Activated CD4-positive, alpha-beta T cell treated with anti-CD3 and anti-CD28 coated beads for 48 hours (primary cell): ENCODE measurements around the gene NPHS1.
"Not testable (repeated sequence)": the region's sequence is repeated elsewhere in the genome, so short reads cannot be mapped to it uniquely, and the experiment has no call there.

ENCODE experiments used
- DNase-seq: peaks from one replicate; pipeline ENCODE4 v3.0.0-alpha.2; 2020

Gene NPHS1

GRCh38 chr19:35848486-35848885 lies 3.8 kb downstream of the NPHS1 start:
- no peak for DNase-seq

GRCh38 chr19:35847911-35848310 lies 4.4 kb downstream of the NPHS1 start:
- no peak for DNase-seq

DNA sequence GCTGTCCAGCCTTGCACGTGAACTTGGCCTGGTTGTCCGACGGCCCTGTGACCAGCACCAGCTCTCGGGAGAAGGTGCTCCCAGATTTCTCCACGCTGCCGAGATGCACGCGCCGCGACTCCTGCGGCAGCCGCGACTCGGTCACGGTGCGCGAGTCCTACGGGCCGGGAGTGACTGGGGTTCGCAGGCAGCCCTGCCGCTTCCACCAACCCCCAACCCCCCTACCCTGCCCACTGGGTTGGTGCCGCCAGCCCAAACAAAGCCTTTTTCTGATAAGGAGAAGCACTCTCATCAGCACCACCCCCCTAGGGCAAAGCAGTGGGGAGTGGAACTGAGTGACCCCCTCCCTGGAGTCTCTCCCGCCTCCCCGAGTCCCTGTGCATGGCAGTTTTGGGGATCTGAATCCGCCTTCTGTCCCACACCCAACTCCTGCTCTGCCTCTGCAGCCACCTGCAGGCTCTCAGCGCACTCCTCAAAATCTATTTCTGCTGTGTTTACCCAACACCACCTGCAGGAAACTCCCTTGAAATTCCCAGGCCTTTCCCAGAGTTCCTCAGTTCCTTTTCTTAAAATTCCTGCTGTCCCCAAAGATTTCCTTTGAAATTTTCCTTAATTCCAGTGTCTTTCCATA lies 6.2 kb downstream of the NPHS1 start:
- peak; percentile 20 for DNase-seq

DNA sequence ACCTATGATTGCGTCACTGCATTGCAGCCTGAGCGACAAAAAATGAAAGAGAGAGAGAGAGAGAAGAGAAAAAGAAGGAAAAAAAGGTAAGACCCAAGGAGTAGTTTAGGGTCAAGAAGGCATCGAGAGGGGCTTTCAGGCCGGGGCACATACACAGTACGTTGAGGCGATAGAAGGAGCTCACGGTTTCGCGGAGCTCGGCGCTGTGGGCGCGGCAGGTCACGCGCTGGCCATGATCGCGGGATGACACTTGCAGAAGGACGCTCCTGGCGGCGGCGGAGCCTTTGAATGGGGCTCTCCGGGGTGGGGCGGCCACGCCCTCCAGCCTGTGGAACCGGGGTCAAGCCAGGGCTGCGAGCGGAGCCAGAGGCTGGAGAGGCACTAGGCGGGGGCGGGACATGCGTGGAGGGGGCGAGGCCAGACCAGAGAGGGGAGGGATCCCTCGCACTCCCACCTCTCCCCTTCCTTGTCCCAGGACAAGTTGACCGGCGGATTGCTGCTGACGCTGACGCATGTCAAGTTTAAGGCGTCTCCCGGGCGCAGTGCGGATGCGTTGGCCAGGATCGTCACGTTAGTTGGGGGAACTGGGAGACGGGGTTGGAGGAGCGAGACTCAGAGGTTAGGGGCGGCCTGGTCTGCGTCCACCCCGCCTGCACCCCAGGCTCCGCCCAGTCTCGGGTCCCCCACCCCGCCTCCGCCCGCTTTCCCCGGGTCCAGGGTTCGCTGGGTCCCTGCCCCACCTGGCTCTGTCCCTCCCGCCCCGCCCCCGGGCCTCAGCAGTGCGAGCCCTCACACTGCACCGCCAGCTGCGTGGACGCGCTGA lies 6.9 kb downstream of the NPHS1 start:
- DNase-seq = peak; percentile 22

DNA sequence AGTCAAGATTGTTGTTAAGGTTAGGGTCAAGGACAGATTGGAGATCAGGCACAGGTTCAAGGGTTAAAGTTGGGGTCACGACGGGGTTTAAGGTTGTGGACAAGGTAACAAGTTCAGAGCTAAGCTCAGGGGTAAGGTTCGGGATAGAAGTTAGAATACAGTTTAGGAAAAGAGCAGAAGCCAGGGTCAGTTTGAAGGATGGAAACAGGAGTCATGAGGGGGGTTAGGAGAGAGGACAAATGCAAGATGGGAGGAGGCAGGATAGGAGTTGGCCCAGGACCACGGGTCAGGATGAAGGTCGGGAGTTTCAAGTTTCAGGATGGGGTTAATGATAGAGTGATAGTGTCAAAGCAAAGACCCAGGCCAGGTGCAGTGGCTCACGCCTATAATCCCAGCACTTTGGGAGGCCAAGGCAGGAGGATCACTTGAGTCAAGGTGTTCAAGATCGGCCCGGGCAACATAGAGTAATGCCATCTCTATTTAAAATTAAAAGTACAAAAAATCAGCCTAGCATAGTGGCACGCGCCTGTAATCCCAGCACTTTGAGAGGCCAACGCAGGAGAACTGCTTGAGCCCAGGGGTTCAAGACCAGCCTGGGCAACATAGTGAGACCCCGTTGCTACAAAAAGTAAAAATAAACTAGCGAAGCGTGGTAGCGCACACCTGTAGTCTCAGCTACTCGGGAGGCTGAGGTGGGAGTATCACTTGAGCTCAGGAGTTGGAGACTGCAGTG lies 7.7 kb downstream of the NPHS1 start:
- no peak for DNase-seq

DNA sequence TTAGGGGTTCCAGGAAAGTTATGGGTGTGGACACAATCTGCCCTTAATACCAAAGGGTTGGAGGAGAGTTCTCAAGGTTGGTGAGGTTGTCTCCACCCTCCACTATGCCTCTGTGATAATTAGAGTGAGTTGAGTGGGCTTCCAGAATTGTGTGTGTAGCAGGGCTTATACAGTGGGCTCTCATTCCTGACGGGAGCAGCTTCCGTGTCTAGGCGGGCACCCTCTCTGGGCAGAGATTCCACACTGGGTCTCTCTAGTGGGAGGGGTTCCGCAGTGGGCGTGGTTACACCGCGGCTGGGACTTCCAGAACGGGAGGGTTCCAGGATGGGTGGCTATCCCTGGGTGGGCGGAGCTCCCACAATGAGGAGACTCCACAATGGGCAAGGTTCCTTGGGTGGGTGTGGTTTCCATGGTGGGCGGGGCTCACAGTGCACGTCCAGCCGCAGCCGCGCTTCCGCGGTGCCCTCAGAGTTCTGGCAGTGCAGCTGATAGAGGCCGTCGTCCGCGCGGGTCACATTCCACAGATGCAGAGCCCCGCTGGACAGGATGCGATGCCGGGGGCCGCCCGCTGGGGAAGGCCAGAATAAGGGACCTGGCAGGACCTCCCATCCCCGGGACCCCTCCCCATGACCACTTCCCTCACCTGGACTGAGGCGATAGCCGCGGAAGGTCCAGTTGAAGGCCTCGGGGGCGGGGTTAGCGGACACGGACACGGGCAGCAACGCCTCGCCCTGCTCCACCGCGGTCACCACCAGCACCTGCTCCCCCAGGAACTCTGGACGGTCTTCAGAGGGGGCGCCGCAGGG lies 8.4 kb downstream of the NPHS1 start:
- peak; percentile 21 for DNase-seq

DNA sequence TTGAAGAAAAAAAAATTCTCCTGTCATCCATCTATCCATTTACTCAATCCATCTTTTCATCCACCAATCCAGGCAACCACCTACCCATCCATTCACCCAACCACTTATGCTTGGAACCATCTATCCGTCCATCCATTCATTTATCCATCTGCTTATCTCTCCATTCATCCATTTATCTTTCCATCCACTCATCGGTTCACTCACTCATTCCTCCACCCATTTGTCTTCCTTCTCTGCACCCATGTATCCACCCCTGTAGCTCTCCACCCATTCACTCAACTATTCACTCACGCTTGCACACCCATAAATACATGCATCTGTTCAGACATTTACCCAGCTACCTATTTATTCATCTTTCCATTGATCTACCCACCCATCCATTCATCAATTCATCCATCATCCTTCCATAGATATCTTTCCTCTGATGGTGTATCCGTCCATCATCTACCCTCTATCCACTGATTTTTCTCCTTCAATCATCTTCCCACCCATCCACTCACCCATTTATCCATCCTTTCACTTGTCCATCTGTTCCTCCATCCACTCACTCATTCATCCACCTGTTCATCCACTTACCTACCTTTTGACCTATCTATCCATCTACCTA lies 9.5 kb downstream of the NPHS1 start:
- DNase-seq = no peak

DNA sequence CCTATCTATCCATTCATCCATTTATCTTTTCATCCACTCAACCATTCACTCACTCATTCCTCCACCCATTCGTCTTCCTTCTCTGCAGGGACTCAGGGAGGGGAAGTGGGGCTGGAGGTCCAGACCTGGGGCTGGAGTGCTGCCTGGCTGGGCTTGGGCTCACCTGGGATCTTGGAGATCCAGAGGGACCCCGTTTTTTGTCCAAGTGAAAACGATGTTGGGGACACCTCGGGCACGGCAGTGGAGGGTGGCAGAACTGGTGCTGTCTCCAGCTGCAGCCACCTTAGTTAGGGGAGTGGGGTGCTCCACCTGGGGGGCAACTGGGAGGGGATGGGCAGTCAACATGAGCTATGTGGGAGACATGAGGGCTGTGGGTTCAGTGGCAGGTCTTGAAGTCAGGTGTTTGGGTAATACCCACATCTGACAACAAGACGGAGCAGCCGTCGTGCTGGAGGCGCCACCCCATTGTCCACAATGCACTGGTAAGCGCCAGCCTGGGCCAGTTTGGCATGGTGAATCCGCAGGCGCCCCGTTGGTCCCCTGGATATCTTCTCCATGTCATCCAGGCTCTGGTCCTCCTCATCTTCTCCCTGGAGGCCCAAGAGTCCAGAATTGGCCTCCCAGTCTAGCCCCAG lies 10.2 kb downstream of the NPHS1 start:
- no peak for DNase-seq

GRCh38 chr19:35836096-35836495 lies 16.2 kb downstream of the NPHS1 start:
- not testable (repeated sequence) for DNase-seq

DNA sequence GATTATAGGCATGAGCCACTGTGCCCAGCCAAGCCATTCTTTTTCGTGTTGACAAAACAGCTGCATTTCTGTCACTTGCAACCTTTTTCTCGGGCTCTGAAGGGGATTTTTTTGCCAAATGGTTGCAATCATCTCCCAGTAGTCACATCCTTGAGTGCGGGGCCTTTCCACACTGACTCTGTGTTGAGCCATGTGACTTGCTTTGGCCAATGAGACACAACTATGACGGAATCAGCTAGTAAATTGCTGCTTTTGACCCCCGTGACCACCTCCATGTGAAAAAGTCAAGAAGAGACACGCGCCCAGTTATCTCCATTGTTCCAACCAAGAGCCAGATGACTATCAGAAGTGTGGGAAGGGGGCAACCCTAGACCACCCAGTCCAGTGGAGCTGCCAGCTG lies 18.3 kb downstream of the NPHS1 start:
- no peak for DNase-seq

DNA sequence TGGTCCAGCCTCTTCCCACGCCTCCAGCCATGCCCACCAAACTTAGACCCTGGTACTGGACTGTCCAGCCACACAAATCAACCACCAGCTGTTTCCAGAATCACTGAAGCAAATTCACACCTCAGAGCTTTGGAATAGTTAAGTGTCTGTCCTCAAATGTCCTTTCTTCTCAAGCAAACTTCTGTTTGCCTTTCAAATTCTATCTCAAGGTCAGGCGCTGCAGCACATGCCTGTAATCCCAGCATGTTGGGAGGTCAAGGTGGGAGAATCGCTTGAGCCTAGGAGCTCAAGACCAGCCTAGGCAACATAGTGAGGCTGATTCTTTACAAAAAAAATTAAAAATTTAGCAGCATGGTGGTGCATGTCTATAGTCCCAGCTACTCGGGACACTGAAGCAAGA lies 20.2 kb downstream of the NPHS1 start:
- DNase-seq = no peak

GRCh38 chr19:35830986-35831385 lies 21.3 kb downstream of the NPHS1 start:
- no peak for DNase-seq

GRCh38 chr19:35828692-35829301 lies 23.5 kb downstream of the NPHS1 start:
- DNase-seq = peak; percentile 70

DNA sequence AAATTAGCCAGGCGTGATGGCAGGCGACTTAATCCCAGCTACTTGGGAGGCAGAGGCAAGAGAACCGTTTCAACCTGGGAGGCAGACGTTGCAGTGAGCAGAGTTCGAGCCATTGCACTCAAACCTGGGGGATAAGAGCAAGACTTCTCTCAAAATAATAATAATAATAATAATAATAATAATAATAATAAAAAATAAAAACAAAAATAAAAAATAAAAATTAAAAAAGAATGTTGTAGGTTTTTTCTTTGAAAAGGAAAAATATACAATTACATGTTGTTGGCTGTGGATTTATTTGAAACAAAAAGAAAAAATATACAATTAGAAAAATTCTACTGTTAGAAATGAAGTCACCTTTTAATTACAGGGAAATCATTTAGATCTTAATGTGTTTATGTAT lies 28.2 kb downstream of the NPHS1 start:
- no peak for DNase-seq

DNA sequence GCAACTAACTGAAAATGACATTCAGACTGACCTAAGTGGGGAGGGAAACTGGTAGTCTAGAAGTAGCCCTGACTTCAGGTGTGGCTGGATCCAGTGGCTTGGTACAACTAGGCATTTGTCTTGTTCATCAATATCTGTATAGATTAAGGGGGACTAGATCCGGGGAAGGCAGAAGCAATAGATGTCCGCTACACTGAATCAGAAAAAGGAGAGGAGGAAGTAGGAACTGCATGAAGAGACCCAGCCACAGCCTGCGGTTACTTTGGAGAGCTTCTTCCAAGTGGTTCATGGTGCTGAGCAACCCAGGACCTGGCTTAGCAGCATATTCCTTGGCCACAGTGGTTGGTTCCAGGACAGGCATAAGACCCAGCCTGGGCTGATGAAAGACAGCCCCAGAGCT lies 29.7 kb downstream of the NPHS1 start:
- no peak for DNase-seq

DNA sequence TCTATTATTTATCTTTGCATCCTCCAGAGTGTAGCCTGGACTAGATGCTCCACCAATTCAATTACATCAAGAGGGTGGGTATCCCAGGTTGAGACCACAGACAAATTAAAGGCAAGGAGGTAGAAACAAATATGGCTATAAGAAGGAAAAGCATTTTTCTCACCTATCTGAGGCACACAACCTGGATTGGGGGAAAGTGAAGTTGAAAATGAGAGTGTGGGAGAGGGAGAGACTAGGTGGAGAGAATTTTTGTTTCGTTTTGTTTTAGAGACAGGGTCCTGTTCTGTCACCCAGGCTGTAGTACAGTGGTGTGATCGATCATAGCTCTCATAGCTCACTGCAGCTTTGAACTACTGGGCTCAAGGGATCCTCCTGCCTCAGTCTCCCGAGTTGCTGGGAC lies 33.9 kb downstream of the NPHS1 start:
- no peak for DNase-seq

GRCh38 chr19:35816846-35817245 lies 35.5 kb downstream of the NPHS1 start:
- DNase-seq = no peak

DNA sequence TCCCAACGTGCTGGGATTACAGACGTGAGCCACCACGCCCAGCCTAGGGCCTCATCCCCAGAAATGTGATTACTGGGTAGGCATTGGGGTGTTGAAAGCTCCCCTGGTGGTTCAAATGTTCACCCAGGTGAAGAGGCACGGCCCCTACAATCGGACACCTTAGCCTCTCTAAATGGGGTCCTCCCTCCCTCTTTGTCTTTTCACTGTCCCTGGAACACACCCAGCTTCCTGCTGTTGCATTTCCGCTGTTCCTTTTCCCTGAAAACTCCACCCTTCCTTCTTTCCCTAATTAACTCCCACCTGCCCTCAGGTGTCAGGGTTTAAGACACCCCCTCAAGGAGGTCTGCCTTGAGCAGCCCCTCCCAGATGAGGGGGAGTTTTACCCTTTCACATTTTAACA lies 36.0 kb downstream of the NPHS1 start:
- DNase-seq = no peak

GRCh38 chr19:35813043-35813890 lies 39.0 kb downstream of the NPHS1 start:
- DNase-seq = no peak

DNA sequence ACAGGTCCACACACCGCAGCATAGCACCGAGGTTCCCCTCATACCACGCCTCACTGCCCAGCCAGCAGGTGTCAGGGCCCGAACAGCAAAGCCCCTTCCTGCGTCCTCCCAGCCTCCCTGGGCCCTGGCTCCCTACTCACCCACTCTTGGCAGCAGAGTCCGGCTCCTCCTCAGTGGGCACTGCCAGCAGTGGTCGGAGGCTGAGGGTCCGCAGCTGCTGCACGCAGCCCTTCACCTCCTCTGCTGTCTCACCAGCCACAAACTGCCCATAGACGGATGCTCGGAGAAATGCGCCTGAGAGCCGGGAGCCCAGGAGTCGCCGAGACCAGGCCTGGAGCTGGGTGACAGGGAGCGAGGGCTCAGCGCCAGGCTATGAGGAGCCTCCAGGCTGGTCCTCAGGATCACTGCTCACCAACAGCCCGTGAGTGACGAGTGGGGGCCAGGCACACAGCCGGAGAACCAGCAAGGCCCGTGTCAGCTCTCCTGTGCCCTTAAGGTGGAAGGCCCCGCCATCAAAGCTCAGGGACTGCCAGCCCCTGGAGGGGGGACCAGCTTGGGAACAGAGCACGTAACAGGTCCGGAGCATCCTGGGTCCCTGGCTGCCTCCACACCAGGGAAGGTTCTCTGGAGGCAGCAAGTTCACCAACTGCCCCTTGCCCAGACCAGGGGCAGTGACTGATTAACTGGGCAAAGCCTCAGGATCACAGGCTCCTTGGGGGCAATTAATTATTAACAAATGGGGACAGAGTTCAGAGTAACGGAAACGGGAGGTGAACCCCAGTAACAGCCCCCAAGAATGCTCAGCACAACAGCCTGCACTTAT lies 39.9 kb downstream of the NPHS1 start, which contains the start of gene PRODH2:
Gene PRODH2, minus strand, starts transcription at position 626 of the 823 bp plus-strand sequence. Its CDS starts 40 bp downstream, at position 586.
- no peak for DNase-seq
